ENCODE data around the gene RASSF1. TPM values are rescaled to one million over a fixed set of nuclear protein-coding genes. Genes with fewer than 3 reads are reported as not detected.
"Not testable (repeated sequence)": the region's sequence is repeated elsewhere in the genome, so short reads cannot be mapped to it uniquely, and the experiment has no call there.

RASSF1 gene
- total RNA-seq, 1 experiment from 2014 or later, result 37.1 TPM

DNA sequence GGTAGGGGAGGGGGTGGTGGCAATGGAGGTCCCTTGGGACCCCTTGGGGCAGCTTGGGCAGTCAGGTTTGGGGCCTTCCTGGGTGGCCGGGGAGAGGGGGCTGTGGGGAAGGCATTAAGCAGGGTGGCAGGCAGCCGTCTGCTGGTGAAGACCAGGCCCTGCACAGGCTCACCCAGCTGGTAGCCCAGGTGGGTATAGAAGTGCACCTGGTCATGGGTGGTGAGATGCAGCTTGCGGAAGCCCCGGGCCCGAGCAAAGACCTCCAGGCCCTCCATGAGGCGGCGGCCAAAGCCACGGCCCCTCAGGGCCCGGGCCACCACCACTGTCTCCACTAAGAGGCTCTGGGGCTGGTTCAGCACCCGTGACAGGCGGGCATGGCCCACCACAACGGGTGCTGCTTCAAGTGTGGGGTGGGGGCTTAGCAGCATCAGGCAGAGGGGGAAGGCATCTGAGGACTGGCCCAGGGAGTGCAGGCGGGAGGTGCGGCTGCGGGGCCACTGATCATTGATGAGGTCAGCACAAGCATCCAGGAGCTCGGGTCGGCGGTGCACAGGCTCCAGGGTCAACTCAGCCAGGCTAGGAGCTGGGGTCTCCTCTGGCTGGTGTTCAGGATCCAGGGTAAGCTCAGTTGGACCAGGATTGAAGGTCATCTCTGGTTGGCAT, 43.8 kb downstream of the RASSF1 start:
- no peak for DNase-seq (ENCODE audit: low read depth)
- in situ Hi-C loops (cut with HindIII; ENCODE audit: low pct_unique_long_range_greater_than_20kb, low sequenced_read_pairs), result no loop called here

DNA sequence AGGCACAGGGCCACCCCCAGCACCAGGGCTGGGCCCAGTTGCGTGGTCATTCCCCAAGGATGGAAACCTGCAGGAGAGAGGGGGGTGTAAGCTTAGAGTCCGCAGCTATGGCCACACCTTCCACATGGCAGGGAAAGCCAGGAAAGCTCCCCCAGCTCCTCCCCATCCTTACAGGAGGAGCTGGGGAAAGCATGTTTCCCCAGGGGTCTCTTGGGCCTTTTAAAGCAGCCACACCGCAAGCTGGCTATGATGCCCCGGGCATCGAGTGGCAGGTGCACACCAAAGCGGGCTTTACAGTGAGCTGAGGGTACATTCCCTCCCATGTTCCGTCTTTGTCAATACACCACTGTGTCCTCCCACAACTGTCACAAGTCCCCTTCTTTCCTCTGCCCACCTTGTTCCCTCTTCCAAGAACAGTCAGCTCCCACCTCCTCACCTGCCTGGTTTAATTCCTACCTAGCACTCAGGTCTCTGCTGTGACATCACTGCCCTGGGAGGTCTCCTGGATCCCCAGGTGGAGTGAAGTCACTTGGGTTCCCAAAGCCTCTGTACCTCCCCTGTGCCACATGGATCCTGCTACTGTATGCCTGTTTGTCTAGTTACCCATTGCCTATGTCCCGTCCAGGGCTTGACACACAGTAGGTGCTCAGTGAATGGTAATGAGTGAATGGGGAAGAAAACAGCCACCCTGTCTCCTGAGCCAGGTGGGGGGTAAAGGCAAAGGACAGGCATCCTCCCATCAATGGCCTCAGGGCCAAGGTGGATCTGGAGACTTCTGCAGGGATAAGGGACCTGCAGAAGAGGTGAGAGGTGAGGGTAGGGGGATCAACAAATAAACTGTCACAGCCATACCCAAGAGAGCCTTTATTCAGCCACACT, 44.8 kb downstream of the RASSF1 start:
- in situ Hi-C loops (cut with HindIII; ENCODE audit: low pct_unique_long_range_greater_than_20kb, low sequenced_read_pairs), result no loop called here

DNA sequence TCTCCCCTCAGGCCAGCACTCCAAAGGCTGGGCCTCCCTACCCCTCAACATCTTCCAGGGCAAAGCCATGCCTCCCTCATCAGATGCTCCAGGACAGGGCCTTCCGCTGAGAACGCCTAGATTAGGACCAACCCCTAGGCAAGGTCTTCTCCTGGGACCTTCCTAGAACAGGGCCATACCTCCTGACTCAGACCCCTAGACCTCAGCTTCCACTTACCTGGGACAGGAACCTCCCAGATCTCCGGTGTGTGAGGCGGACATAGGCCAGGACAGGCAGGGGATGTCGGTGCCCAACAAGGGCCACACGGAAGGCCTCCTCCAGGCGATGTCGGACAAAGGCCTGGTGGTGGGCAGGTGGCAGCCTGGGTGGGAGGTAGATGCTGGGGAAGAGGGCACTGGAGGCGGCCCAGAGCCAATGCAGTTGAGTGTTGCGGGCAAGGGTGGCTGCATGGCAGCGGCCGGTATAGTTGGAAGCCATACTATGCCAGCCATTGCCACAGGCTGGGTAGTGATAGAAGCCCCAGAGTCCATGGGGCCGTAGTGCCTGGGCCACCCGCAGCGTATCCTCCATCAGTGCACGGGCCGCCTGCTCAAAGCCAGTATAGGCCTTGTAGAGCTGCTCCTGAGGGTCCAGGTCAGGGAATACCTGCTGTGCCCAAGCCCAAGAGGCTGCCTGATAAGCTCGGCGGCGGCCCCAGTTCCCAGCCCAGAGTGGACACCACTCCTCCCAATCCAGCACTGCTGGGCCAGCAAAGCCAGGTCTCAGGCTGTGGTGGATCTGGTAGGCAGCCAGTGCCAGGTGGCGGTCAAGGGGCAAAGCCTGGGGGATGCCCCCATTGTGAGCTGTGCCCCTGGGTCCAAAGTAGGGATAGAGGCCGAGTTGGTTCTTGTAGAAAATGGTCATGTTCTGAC, 45.9 kb downstream of the RASSF1 start:
- DNase-seq (ENCODE audit: low read depth), result no peak
- in situ Hi-C loops (cut with HindIII; ENCODE audit: low pct_unique_long_range_greater_than_20kb, low sequenced_read_pairs), result no loop called here

More for the DNA sequence above, 44.8 kb downstream of the RASSF1 start:
- DNase-seq (ENCODE audit: low read depth), result no peak

DNA sequence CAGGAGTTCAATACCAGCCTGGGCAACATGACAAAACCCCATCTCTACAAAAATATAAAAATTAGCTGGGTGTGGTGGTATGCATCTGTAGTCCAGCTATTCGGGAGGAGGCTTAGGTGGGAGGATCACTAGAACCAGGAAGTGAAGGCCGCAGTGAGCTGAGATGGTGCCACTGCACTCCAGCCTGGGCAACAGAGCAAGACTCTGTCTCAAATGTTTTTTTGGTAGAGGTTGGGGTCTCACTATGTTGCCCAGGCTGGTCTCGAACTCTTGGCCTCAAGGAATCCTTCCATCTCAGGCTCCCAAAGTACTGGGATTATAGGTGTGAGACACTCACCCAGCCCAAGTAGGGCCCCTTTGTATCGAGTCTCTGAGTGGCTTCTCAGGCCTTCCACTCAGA, 46.5 kb downstream of the RASSF1 start:
- in situ Hi-C loops (cut with HindIII; ENCODE audit: low pct_unique_long_range_greater_than_20kb, low sequenced_read_pairs), result no loop called here
- no peak for DNase-seq (ENCODE audit: low read depth)

DNA sequence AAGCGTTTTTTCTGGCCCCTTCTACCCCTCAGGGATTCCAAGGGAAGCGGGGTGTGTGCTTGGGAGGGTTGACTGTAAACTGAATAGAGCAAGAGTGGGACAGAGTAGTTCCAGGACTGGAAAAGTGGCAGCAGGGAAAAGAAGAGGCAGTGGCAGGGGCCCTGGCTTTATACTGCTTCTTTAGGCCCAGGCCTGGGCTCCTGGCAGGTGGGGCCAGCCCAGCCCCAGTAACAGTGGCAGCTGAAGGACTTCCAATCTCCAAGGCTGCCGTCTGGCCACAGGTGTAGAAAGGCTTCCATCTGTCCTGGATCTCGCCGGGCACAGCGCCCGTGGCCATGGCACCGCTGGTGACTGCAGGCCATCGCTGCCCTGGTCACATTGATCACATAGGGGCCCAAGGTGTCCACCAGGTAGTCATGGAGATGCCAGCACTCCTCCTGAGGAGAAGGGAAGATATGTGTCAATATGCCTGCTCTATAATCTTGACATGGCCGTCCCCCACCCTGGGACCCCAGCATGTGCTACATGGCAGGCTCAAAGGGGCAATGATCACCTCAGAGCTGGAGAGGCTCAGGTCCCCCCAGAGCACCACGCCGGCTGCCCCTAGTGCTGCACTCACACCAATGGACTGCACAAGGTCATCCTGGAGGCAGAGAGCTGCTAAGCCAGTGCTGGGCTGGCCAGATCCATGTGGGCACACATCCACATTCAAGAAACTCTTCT, 47.4 kb downstream of the RASSF1 start:
- in situ Hi-C loops (cut with HindIII; ENCODE audit: low pct_unique_long_range_greater_than_20kb, low sequenced_read_pairs), result no loop called here
- DNase-seq (ENCODE audit: low read depth), result no peak

DNA sequence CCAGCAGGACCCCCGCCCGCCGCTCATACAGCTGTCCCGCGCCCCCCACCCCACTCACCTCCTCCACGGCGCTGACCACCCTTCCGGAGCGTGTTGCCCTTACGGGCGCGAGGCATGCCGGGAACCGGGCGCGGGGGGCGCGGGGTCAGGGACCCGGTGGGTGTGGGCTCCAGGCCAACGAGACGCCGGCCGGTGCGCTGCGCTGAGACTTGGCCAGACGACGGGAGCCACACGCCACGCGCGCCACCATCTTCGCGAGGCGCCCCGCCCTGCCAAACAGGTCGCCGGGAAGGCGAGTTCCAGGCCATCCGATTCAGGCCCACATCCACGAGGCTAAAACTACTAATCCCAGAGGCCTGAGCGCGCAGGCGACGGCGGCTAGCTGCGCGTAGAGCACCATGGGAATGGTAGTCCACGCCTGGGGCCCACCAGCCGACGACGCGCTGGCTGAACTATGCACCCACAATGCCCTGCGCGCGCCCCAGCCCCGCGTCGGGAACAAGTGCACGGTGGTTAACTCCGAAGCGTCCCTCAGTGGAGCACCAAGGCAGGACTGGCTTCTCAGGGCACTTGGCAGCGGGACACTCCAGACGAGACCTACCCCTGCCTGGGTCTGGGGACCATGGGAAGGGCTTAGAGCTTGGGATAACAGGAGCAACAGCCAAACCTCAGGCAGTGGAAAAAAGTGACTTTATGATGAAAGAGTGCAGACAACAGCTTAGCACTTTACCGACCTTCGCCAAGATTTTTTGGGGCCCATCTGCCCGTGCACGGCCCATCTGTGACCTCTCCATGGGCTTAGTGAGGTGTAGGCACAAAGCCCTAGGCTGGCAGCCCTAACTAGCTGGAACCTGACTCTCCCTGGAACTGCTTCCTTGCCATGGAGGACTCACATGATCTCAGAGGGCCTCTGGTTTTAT, 48.2 kb downstream of the RASSF1 start, which contains the start of gene IFRD2:
TSS of gene IFRD2 (minus strand) at position 271 of the 920 bp plus-strand sequence. CDS start at position 116, 155 bp downstream.
- in situ Hi-C loops (cut with HindIII; ENCODE audit: low pct_unique_long_range_greater_than_20kb, low sequenced_read_pairs), result no loop called here

DNA sequence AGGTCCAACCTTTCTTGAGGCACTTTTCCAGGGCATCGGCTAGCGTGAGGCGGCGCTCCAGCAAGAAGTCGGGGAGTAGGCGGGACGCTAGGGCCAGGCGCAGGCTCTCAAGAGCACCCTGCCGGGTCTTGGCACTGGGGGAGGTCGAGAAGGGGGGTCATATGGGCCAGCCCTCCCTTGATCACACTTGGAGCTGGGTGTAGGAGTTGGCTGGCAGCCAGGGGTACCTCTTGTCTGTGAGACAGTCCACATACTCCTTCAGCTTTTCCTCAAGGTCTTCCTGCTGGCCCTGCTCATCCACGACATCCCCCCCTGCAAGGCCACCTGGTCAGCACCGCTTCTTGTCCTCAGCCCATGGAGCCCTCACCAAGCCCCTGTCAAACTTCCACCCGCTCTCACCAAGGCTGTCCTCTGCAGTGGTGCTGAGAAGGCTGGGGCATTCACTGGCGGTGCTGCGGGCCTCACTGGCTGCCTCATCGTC, 50.4 kb downstream of the RASSF1 start:
- in situ Hi-C loops (cut with HindIII; ENCODE audit: low pct_unique_long_range_greater_than_20kb, low sequenced_read_pairs), result no loop called here
- DNase-seq (ENCODE audit: low read depth), result no peak

More for the DNA sequence above, 48.2 kb downstream of the RASSF1 start, which contains the start of gene IFRD2:
- DNase-seq (ENCODE audit: low read depth), result peak; percentile 89

DNA sequence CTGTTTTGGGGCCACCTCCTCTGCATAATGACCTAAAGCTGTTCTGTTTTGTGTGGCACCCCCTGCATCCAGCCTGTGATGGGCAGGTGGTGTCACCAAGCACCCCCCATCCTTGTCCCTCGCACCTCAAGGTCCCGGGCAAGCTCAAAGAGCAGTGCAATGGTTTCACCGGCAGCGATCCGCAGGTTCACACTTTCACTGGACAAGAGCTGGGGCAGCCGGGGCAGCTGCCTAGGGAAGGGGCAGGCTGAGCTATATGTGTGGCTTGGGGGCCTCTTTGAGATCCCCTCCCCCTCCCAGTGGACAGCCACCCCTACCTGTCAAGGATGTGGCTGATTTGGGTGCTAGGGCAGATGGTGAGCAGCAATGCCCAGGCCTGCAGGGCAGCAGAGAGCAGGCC, 51.5 kb downstream of the RASSF1 start:
- DNase-seq (ENCODE audit: low read depth), result no peak
- in situ Hi-C loops (cut with HindIII; ENCODE audit: low pct_unique_long_range_greater_than_20kb, low sequenced_read_pairs), result no loop called here

DNA sequence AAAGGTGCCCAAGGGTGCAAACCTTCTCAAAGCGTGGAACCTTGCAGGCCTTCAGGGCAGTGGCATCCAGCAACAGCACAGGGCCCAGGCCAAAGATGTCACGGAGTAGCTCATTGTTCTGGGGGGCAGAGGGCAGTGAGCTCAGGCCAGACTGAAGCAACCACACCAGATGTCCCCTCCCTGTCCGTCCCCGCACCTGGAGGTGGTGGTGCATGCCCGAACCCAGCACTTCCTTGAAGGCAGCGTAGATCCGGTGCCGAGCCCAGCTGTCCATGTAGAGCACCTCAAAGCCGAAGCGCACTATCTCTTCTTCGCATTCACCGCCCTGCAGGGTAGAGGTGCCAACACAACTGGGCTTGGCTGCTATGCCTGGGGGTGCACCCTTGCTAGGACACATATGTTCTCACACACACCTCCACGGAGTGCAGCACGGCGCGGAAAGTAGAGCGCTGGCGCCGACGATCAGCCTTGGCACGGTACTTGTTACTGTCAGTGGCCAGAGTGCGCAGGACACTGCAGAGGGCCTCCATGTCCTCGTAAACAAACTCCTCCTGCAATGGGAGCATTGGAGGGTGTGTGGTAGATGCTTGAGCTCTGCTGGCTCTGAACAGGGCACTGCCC, 52.1 kb downstream of the RASSF1 start:
- DNase-seq (ENCODE audit: low read depth), result no peak
- in situ Hi-C loops (cut with HindIII; ENCODE audit: low pct_unique_long_range_greater_than_20kb, low sequenced_read_pairs), result no loop called here

DNA sequence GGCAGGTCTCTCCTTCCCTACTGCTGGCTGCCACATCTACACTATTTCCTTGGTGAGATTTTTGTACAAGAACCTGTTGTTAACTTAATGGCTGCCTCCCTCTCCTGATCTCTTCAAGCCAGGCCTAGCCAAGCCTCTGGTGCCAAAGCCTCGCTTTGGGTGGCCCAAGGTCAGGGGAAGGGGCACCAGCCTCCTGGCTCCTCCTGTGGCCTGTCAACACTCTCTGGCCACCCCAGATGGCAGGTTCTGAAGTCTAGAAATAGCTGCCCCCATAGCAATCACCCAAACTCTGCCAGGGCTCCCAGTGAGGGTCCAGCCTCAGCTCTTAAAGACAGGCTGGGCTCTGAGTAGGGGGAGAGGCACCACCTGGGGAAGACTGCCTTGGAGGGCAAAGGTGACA, 53.4 kb downstream of the RASSF1 start:
- in situ Hi-C loops (cut with HindIII; ENCODE audit: low pct_unique_long_range_greater_than_20kb, low sequenced_read_pairs), result no loop called here
- DNase-seq (ENCODE audit: low read depth), result no peak

DNA sequence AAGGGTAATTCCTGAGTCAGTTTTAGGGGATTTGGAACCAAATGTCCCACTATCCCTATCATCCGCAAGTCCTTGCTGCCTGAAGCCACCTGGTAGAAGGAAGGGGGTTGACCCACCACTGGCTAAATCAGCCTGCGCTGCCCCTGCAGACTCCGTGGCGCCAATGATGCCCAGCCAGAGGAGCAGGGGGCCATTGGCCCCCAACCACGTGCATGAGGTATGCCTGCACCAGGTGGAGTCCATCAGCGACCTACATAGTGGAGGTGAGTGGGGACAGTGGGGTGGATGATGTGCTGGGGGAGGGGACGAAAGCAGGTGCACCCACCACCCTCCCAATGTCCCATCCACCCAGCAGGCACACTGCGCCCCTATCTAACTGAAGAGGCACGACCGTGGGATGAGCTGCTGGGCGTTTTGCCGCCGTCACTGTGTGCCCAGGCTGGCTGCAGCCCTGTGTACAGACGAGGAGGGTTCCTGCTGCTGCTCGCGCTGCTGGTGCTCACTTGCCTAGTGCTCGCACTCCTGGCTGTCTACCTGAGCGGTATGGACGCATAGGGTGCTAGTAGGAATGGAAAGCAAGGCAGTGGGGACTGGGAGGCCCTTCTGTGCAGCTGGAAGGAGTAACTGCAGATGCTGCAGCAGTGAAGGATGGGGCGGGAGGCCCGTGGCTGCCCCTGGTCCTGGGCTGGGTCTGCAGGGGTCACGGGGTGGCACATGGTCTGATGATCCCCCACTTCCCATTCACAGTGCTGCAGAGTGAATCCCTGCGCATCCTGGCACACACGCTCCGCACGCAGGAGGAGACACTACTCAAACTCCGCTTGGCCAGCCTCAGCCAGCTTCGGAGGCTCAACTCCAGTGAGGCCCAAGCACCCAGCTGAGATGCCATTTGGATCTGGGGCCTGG, 54.1 kb downstream of the RASSF1 start:
- DNase-seq (ENCODE audit: low read depth), result no peak
- in situ Hi-C loops (cut with HindIII; ENCODE audit: low pct_unique_long_range_greater_than_20kb, low sequenced_read_pairs), result no loop called here

DNA sequence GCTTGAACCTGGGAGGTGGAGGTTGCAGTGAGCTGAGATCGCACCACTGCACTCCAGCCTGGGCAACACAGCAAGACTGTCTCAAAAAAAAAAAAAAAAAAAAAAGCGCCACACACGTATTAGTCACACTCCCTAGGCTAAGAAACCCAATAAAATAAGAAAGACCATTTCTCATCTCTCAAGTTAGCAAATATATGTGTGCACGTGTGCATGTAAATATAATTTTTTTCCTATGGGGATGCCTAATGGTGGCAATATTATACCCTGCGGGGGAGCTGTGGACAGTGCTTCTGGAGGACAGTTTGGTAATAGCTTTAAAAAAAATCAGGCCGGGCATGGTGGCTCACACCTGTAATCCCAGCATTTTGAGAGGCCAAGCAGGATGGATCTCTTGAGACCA, 56.5 kb downstream of the RASSF1 start:
- in situ Hi-C loops (cut with HindIII; ENCODE audit: low pct_unique_long_range_greater_than_20kb, low sequenced_read_pairs); DNase-seq (ENCODE audit: low read depth): not testable (repeated sequence)

Measured in Caki2 (cell line).